ENCODE measurements around the gene CLK1.

The CLK1 gene

GRCh38 chr2:200851398-200852248 lies 12.8 kb downstream of the CLK1 start:
- no peak overlapping the region for H3K4me3 ChIP-seq (ENCODE audit: control insufficient read depth, low read depth, low read length)
- DNase-seq (ENCODE audit: low read depth): no peak
- TF ChIP-seq CTCF (IDR thresholded peaks at IDR 0.05; ENCODE audit: control insufficient read depth, insufficient read depth, low read depth, low read length, missing control alignments): no peak

GRCh38 chr2:200850512-200851256 lies 13.8 kb downstream of the CLK1 start:
- no peak for DNase-seq (ENCODE audit: low read depth)
- H3K4me3 ChIP-seq (ENCODE audit: control insufficient read depth, low read depth, low read length): no peak overlapping the region
- no peak for TF ChIP-seq CTCF (IDR thresholded peaks at IDR 0.05; ENCODE audit: control insufficient read depth, insufficient read depth, low read depth, low read length, missing control alignments)

GRCh38 chr2:200847939-200848338 lies 16.5 kb downstream of the CLK1 start:
- H3K4me3 ChIP-seq (ENCODE audit: control insufficient read depth, low read depth, low read length): no peak overlapping the region
- no peak for TF ChIP-seq CTCF (IDR thresholded peaks at IDR 0.05; ENCODE audit: control insufficient read depth, insufficient read depth, low read depth, low read length, missing control alignments)
- no peak for DNase-seq (ENCODE audit: low read depth)

- DNase-seq (ENCODE audit: low read depth): no peak
- H3K4me3 ChIP-seq (ENCODE audit: control insufficient read depth, low read depth, low read length): no peak overlapping the region
- TF ChIP-seq CTCF (IDR thresholded peaks at IDR 0.05; ENCODE audit: control insufficient read depth, insufficient read depth, low read depth, low read length, missing control alignments): no peak
Observed at GRCh38 chr2:200847269-200847668, 17.2 kb downstream of the CLK1 start.

- no peak for TF ChIP-seq CTCF (IDR thresholded peaks at IDR 0.05; ENCODE audit: control insufficient read depth, insufficient read depth, low read depth, low read length, missing control alignments)
- H3K4me3 ChIP-seq (ENCODE audit: control insufficient read depth, low read depth, low read length): no peak overlapping the region
- no peak for DNase-seq (ENCODE audit: low read depth)
Observed at GRCh38 chr2:200845669-200846325, 18.7 kb downstream of the CLK1 start.

GRCh38 chr2:200845194-200845593 lies 19.3 kb downstream of the CLK1 start:
- H3K4me3 ChIP-seq (ENCODE audit: control insufficient read depth, low read depth, low read length): no peak overlapping the region
- DNase-seq (ENCODE audit: low read depth): no peak
- no peak for TF ChIP-seq CTCF (IDR thresholded peaks at IDR 0.05; ENCODE audit: control insufficient read depth, insufficient read depth, low read depth, low read length, missing control alignments)

Data from AG09309 (cell line).